ENCODE results near the gene HSD17B2. TPM values are rescaled to one million over a fixed set of nuclear protein-coding genes. Genes with fewer than 3 reads are reported as not detected.

HSD17B2 gene
- total and polyA plus RNA-seq, 2 of the 4 experiments (the other 2 are of a cell fraction): 0.12 to 0.18 TPM

DNA sequence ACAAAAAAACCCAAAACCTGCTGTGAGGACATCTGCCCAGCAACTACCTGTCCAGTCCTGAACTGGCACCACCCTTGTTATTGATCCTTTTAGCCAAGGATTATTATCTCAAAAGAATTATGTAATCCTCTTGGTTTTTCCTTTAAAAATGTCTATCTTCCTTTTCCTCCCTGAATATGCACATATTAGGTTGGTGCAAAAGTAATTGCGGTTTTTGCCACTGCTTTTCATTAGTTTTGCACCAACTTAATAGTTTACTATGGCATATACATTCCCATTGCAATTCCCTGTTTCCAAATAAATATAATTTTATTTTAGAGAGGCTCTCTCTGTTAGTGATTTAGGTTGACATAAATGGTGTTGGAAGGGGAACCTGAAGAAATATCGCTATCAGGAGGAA, 83.7 kb downstream of the HSD17B2 start:
- Histone ChIP-seq H2AFZ (replicated peaks; ENCODE audit: low read length, poor library complexity) (no peak overlapping the region), H2BK20ac (ENCODE audit: low read depth, low read length) (no peak overlapping the region), H3K4me3 (ENCODE audit: insufficient read depth, low read depth, low read length) (no peak overlapping the region), H3K9me3 (ENCODE audit: control insufficient read depth, insufficient read depth, low read length) (no peaks in the 10 kb centered on the region), H2AK9ac (replicated peaks; ENCODE audit: low read depth, low read length, poor library complexity) (no peak overlapping the region), H3K36me3 (ENCODE audit: control insufficient read depth, insufficient read depth, low read length) (no peaks in the 10 kb centered on the region), H4K8ac (ENCODE audit: low read depth in 2 of 2, low read length in 2 of 2) (no peak overlapping the region), H3K27me3 (ENCODE audit: control insufficient read depth, insufficient read depth, low read length) (no peaks in the 10 kb centered on the region), H4K91ac (ENCODE audit: insufficient read depth, low read depth, low read length) (no peak overlapping the region), H2BK5ac (ENCODE audit: low read depth, low read length, poor library complexity, severe bottlenecking) (no peak overlapping the region), H4K20me1 (ENCODE audit: insufficient read depth, low read length) (no peaks in the 10 kb centered on the region), H3K4ac (ENCODE audit: low read depth, low read length) (no peak overlapping the region), H3K4me1 (ENCODE audit: control insufficient read depth, insufficient read depth, low read length) (peaks cover 2% of the 10 kb centered on the region; the same call in 1 of the 2 replicates), H3K9me1 (ENCODE audit: insufficient read depth, low read length) (no peaks in the 10 kb centered on the region), H4K5ac (ENCODE audit: low read depth, low read length) (no peak overlapping the region), H3K4me2 (ENCODE audit: low read depth, low read length) (no peak overlapping the region), H2AK5ac (ENCODE audit: low read depth, low read length) (no peak overlapping the region), H3K27ac (ENCODE audit: insufficient read depth, low read length) (no peak overlapping the region), H2BK120ac (ENCODE audit: low read depth, low read length) (no peak overlapping the region), H3K56ac (ENCODE audit: extremely low read depth, insufficient read depth, low read length) (no peak overlapping the region), H3K79me1 (ENCODE audit: low read depth in 1 of 2, low read length in 2 of 2) (no peaks in the 10 kb centered on the region), H3K9ac (ENCODE audit: low read depth, low read length) (no peak overlapping the region), H3K14ac (replicated peaks; ENCODE audit: low read depth, low read length) (no peak overlapping the region), H2BK15ac (ENCODE audit: low read depth, low read length) (no peak overlapping the region), H3K18ac (ENCODE audit: low read depth, low read length) (no peak overlapping the region), H3K23ac (ENCODE audit: low read depth, low read length) (no peak overlapping the region)
- TF ChIP-seq MAZ (IDR thresholded peaks at IDR 0.05; ENCODE audit: borderline replicate concordance, low read depth, low read length) (no peak), MXI1 (IDR thresholded peaks at IDR 0.05; ENCODE audit: borderline replicate concordance, low read depth, low read length) (no peak), FOS (IDR thresholded peaks at IDR 0.05; ENCODE audit: low read depth, low read length) (no peak), RAD21 (IDR thresholded peaks at IDR 0.05; ENCODE audit: low read length) (no peak), CHD1 (IDR thresholded peaks at IDR 0.05; ENCODE audit: low read depth, low read length) (no peak), BHLHE40 (IDR thresholded peaks at IDR 0.05; ENCODE audit: low read depth, low read length) (no peak), SMC3 (IDR thresholded peaks at IDR 0.05; ENCODE audit: low read depth, low read length) (no peak), NFE2L2 (IDR thresholded peaks at IDR 0.05; ENCODE audit: low read depth, low read length) (no peak), CEBPB (IDR thresholded peaks at IDR 0.05; ENCODE audit: low read depth, low read length) (no peak)
- TF ChIP-seq, protein P1, sequence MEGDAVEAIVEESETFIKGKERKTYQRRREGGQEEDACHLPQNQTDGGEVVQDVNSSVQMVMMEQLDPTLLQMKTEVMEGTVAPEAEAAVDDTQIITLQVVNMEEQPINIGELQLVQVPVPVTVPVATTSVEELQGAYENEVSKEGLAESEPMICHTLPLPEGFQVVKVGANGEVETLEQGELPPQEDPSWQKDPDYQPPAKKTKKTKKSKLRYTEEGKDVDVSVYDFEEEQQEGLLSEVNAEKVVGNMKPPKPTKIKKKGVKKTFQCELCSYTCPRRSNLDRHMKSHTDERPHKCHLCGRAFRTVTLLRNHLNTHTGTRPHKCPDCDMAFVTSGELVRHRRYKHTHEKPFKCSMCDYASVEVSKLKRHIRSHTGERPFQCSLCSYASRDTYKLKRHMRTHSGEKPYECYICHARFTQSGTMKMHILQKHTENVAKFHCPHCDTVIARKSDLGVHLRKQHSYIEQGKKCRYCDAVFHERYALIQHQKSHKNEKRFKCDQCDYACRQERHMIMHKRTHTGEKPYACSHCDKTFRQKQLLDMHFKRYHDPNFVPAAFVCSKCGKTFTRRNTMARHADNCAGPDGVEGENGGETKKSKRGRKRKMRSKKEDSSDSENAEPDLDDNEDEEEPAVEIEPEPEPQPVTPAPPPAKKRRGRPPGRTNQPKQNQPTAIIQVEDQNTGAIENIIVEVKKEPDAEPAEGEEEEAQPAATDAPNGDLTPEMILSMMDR (conservative IDR thresholded peaks at IDR 0.05; ENCODE audit: low read depth, low read length): no peak
- TF ChIP-seq, protein P2, sequence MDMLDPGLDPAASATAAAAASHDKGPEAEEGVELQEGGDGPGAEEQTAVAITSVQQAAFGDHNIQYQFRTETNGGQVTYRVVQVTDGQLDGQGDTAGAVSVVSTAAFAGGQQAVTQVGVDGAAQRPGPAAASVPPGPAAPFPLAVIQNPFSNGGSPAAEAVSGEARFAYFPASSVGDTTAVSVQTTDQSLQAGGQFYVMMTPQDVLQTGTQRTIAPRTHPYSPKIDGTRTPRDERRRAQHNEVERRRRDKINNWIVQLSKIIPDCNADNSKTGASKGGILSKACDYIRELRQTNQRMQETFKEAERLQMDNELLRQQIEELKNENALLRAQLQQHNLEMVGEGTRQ (IDR thresholded peaks at IDR 0.05; ENCODE audit: low read depth, low read length): no peak
- CTCF ChIA-PET: interaction anchor here (0.6 kb wide), 1 partner anchor 56 kb away, joined by 4 read pairs; no protein-coding TSS in a partner anchor
- DNase-seq (no peak), ATAC-seq (ENCODE audit: low read depth) (no peak)
- intact Hi-C loops (cut with micrococcal nuclease): no loop called here
- no TSS peak for BruUV-seq (replicated peaks)
- dilution Hi-C loops (cut with HindIII; ENCODE audit: low sequenced_read_pairs, unreplicated experiment): no loop called here
- in situ Hi-C loops (cut with MboI; ENCODE audit: low sequenced_read_pairs): no loop called here
- no CpG with 5 or more reads among the region's 2 CpGs for WGBS, 2 experiments (ENCODE audit: extremely low coverage in 2 of 2, insufficient read length in 1 of 2)
- POLR2A ChIA-PET (ENCODE audit: unreplicated experiment): no interaction called here

Data from IMR-90 (cell line).